IPS-18a (cell line): ENCODE results near the gene C16orf54.
"Not testable (repeated sequence)": the region's sequence is repeated elsewhere in the genome, so short reads cannot be mapped to it uniquely, and the experiment has no call there.

Experiments used
- H3K27ac ChIP-seq: one replicate; pipeline ENCODE4 v1.5.1; 2013; ENCODE audit warnings: low read length
- H3K27me3 ChIP-seq: one replicate; pipeline ENCODE4 v1.6.1; 2013; ENCODE audit warnings: mild to moderate bottlenecking, low read length; ENCODE audit not compliant: control insufficient read depth, insufficient read depth
- H3K36me3 ChIP-seq: one replicate; pipeline ENCODE4 v1.6.1; 2013; ENCODE audit warnings: low read depth, low read length; ENCODE audit not compliant: control insufficient read depth
- H3K4me1 ChIP-seq: one replicate; pipeline ENCODE4 v1.6.1; 2013; ENCODE audit warnings: low read depth, low read length; ENCODE audit not compliant: control insufficient read depth
- H3K4me3 ChIP-seq: one replicate; pipeline ENCODE4 v1.5.1; 2013; ENCODE audit warnings: low read length
- H3K9ac ChIP-seq: one replicate; pipeline ENCODE4 v1.6.1; 2013; ENCODE audit warnings: mild to moderate bottlenecking, low read length, moderate library complexity
- H3K9me3 ChIP-seq: one replicate; pipeline ENCODE4 v1.6.1; 2013; ENCODE audit warnings: low read depth, low read length; ENCODE audit not compliant: control insufficient read depth

Gene C16orf54

DNA sequence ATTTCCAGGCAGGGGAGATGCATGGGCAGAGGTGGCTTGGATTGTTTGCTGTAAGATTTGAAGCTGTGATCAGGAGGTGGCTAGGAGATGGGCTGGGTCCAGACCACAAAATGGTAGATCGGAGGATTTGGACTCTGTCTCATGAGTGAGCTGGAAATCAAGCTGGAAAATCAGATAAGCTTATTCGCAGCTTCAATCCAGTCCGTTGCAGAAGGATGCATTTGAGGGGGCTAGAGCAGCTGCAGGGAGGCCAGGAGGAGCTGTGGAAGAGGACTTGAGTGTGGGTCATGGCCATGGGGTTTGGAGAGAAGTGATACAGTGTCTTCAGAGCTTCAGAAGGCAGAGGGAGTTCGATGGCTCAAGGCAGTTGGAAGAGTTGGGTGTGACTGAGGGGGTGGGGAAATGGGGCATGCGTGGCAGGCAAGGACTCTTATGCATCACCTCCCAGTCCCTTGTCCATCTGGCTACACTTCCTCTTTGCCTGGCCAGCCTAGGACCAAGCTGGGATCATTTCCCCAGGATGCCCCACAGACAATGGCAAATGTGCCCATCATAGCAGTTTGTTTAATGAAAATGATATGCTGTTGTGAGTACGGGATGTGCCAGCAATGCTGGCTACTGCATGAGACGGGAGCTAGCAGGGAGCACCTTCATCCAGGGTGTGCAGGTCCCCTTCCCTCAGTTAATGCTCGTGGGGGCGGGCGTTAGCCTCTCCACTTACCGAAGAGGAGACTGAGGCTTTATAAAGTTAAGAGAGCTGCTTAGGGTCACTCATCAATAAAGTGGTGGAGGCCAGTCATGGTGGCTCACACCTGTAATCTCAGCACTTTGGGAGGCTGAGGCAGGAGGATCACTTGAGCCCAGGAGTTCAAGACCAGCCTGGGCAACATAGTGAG, 46.2 kb downstream of the C16orf54 start:
- Histone ChIP-seq H3K36me3 (peaks cover 11% of the 10 kb centered on the region), H3K9me3 (no peaks in the 10 kb centered on the region), H3K27ac (no peak overlapping the region), H3K9ac (no peak overlapping the region), H3K4me3 (no peak overlapping the region), H3K4me1 (peaks cover 9% of the 10 kb centered on the region), H3K27me3 (no peaks in the 10 kb centered on the region)

DNA sequence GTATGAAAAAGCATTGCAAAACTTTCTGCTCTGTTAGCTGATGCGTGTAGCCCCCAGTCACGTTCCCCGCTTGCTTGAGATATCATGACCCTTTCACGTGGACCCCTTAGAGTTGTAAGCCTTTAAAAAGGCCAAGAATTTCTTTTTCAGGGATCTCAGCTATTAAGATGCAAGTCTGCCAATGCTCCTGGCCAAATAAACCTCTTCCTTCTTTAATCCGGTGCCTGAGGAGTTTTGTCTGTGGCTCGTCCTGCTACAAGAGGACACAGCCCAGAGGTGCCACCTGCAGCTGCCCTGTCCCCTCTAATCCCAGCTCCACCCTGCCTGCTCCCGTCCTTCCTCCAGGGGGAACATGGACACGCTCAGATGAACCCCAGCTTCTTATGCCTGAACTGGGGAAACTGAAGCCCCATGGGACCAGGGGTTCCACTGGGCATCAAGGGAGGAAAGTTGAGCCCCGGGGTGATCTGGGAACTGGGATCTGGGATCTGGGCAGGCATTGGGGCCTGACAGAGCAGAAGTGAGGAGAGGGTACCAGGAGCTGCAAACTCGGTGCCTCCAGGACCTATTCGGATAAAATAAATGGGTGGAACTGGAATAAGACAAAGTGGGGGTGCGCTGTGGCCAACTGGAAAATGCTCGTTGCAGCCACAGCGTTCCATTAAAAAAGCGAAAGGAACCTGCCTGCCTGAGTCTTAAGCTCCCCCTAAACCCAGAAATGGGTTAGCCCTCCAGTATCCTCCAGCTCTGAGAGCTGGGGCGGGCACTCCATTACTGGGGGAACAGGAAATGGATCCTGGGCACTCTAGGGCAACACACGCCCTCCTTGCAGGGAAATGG, 47.1 kb downstream of the C16orf54 start:
- Histone ChIP-seq H3K27me3 (no peaks in the 10 kb centered on the region), H3K36me3 (peaks cover 11% of the 10 kb centered on the region), H3K9ac (no peak overlapping the region), H3K9me3 (no peaks in the 10 kb centered on the region), H3K27ac (no peak overlapping the region), H3K4me3 (no peak overlapping the region), H3K4me1 (peaks cover 9% of the 10 kb centered on the region)

DNA sequence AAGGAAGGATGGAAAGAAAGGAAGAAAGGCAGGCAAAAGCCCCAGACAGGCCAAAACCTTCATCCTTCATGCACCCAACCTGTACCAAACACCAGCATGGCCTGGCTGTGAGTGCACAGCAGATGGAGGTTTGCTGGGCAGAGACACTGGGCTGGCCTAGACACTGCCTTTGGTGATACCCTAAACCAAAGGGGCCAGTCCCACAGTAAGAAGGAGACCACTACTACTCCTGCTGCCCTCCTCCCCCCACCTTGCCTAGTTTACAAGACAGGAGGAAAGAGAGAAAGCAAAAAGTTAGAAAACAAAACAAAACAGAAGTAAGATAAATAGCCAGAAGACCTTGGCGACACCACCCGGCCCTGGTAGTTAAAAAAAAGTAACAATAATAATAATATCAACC, 47.7 kb downstream of the C16orf54 start:
- peaks cover 9% of the 10 kb centered on the region for H3K4me1 ChIP-seq
- H3K27me3 ChIP-seq: no peaks in the 10 kb centered on the region
- no peak overlapping the region for H3K9ac ChIP-seq
- no peak overlapping the region for H3K4me3 ChIP-seq
- H3K36me3 ChIP-seq: peaks cover 11% of the 10 kb centered on the region
- no peak overlapping the region for H3K27ac ChIP-seq
- no peaks in the 10 kb centered on the region for H3K9me3 ChIP-seq

DNA sequence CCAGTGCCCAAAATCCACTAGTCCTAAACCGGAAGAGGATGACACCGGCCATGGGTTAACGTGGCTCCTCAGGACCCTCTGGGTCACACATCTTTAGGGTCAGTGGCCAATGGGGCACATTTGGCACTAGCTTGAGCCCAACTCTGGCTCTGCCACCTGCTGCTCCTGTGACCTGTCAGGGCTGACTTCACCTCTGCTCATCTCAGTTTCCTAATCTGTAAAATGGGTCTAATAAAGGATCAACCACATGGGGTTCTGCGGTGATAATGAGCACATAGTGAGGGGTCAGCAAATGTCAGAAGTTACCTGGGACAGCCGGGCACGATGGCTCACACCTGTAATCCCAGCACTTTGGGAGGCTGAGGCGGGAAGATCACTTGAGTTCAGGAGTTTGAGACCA, 48.4 kb downstream of the C16orf54 start:
- Histone ChIP-seq H3K4me1 (peaks cover 6% of the 10 kb centered on the region), H3K4me3 (no peak overlapping the region), H3K27ac (no peak overlapping the region), H3K36me3 (peaks cover 11% of the 10 kb centered on the region), H3K9ac (no peak overlapping the region), H3K9me3 (no peaks in the 10 kb centered on the region), H3K27me3 (no peaks in the 10 kb centered on the region)

DNA sequence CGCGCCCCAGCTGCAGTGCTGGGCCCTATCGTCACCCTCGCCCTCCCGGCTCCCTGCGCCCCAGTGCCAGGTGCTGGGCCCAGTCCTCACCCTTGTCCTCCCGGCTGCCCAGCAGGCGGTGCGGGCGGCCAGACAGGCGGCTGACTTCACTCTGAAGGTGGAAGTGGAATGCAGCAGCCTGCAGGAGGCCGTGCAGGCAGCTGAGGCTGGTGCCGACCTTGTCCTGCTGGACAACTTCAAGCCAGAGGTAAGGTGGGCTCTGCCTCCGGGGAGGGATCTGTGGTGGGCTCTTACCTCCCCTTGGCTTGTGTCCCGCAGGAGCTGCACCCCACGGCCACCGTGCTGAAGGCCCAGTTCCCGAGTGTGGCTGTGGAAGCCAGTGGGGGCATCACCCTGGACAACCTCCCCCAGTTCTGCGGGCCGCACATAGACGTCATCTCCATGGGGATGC, 48.9 kb downstream of the C16orf54 start:
- no peaks in the 10 kb centered on the region for H3K27me3 ChIP-seq
- no peak overlapping the region for H3K4me3 ChIP-seq
- no peak overlapping the region for H3K9ac ChIP-seq
- peaks cover 11% of the 10 kb centered on the region for H3K36me3 ChIP-seq
- peaks cover 4% of the 10 kb centered on the region for H3K4me1 ChIP-seq
- H3K27ac ChIP-seq: no peak overlapping the region
- no peaks in the 10 kb centered on the region for H3K9me3 ChIP-seq

DNA sequence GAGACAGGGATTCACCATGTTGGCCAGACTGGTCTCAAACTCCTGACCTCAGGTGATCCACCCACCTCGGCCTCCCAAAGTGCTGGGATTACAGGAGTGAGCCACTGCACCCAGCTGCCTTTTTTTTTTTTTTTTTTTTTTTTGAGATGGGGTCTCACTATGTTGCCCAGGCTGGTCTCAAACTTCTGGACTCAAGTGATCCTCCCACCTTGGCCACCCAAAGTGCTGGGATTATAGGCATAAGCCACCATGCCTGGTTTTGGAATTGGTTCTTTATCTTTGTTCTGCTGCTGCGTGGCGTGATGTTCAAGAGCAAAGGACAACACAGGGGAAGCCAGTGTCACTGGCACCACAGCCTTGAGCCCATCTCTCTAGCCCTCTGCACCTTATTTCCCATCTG, 50.1 kb downstream of the C16orf54 start:
- not testable (repeated sequence) for H3K27me3 ChIP-seq, H3K27ac ChIP-seq, H3K4me3 ChIP-seq, H3K4me1 ChIP-seq, H3K9me3 ChIP-seq, H3K9ac ChIP-seq
- H3K36me3 ChIP-seq: peaks cover 11% of the 10 kb centered on the region

DNA sequence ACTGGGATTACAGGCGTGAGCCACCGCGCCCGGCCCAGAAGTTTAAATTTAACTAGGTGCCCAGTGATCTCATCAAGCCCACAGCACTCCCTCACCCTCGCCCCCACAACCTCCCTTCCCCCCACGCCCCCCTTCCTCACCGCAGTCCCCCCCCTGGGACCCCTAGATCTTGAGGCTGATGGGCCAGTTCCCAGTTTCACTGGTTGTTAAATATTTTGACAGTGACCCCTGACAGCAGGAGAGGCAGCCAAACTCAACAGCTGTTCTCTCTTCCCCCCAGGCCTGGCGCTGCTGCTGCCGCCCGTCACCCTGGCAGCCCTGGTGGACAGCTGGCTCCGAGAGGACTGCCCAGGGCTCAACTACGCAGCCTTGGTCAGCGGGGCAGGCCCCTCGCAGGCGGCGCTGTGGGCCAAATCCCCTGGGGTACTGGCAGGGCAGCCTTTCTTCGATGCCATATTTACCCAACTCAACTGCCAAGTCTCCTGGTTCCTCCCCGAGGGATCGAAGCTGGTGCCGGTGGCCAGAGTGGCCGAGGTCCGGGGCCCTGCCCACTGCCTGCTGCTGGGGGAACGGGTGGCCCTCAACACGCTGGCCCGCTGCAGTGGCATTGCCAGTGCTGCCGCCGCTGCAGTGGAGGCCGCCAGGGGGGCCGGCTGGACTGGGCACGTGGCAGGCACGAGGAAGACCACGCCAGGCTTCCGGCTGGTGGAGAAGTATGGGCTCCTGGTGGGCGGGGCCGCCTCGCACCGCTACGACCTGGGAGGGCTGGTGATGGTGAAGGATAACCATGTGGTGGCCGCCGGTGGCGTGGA, 51.2 kb downstream of the C16orf54 start:
- no peaks in the 10 kb centered on the region for H3K9me3 ChIP-seq
- H3K4me1 ChIP-seq: peaks cover 8% of the 10 kb centered on the region
- H3K27ac ChIP-seq: no peak overlapping the region
- no peak overlapping the region for H3K9ac ChIP-seq
- no peak overlapping the region for H3K4me3 ChIP-seq
- H3K36me3 ChIP-seq: peaks cover 11% of the 10 kb centered on the region
- H3K27me3 ChIP-seq: no peaks in the 10 kb centered on the region

DNA sequence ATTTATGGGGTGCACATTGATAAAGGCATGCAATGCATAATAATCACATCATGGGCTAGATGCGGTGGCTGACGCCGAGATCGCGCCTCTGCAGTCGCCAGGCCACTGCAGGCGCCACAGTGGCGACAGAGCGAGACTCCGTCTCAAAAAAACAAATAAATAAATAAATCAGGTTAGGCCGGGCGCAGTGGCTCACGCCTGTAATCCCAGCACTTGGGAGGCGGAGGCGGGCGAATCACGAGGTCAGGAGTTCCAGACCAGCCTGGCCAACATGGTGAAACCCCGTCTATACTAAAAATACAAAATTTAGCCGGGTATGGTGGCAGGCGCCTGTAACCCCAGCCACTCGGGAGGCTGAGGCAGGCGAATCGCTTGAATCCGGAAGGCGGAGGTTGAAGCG, 53.2 kb downstream of the C16orf54 start:
- not testable (repeated sequence) for H3K9ac ChIP-seq, H3K9me3 ChIP-seq, H3K27ac ChIP-seq, H3K4me3 ChIP-seq, H3K27me3 ChIP-seq
- peaks cover 10% of the 10 kb centered on the region for H3K4me1 ChIP-seq
- peaks cover 11% of the 10 kb centered on the region for H3K36me3 ChIP-seq
